HG02588 (cell line): Measurements from ENCODE around the gene HNRNPA3.
A peak's percentile ranks its signal among the peaks of the same experiment; 100 is the strongest.
"Not testable (repeated sequence)": the region's sequence is repeated elsewhere in the genome, so short reads cannot be mapped to it uniquely, and the experiment has no call there.

Experiments used
- ATAC-seq: cut with Tn5 transposase; IDR thresholded peaks from one replicate; pipeline ENCODE4 v1.9.1; 2021; ENCODE audit warnings: mild to moderate bottlenecking, moderate library complexity; ENCODE audit not compliant: unreplicated experiment

Gene HNRNPA3

GRCh38 chr2:177188482-177189469 lies 23.8 kb upstream of the HNRNPA3 start:
- no peak for ATAC-seq

DNA sequence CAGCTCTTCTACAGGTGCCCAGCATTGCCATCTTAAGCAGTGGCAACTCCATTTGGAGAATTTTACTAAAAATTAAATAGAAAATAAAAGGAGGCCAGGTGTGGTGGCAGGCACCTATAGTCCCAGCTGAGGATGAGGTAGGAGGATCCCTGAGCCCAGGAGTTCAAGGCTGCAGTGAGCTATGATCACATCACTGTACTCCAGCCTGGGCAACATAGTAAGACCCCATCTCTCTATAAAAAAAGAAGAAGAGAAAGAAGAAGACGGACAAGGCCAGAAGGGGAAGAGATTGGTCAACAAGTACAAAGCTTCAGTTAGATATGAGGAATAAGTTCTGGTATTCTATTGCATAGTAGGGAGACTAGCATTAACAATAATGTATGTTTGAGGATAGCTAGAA lies 21.7 kb upstream of the HNRNPA3 start:
- ATAC-seq, result no peak

DNA sequence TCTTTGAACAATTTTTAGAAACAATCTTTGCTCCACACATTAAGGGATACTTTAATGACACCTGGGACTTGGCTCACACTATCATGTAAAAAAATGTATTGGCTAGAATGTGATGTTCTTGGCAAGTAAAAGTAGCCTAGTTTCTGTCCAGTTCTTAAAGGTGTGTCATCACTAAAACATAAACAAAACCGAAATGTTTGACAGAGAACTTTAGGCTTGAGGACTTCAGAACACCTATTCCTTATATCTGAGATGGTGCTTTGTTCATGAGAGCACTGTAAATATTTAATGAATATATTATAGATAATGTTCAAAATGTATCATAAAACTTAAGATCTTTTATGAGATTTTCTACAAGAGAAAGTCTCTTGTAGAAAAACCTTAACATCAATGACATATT lies 19.8 kb upstream of the HNRNPA3 start:
- ATAC-seq, result no peak

- no peak for ATAC-seq
Measured at GRCh38 chr2:177193240-177193639, 19.4 kb upstream of the HNRNPA3 start.

- ATAC-seq, result no peak
Measured at GRCh38 chr2:177195194-177195593, 17.4 kb upstream of the HNRNPA3 start.

- not testable (repeated sequence) for ATAC-seq
Measured at GRCh38 chr2:177200419-177200818, 12.2 kb upstream of the HNRNPA3 start.

DNA sequence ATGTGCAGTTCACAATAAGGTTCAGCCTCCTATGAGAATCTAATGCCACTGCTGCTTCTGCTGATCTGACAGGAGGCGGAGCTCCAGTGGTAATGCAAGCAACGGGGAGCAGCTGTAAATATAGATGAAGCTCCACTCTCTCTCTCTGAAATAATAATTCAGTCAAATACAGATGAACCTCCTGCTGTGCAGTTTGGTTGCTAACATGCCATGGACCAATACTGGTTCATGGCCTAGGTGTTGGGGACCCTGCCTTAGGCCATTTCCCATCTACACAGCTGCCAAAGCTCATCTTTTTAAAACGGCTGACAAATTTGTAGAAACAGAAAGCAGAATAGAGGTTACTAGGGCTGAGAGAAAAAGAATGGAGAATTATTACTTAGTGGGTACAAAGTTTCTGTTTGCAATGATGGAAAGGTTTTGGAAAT lies 10.7 kb upstream of the HNRNPA3 start:
- ATAC-seq, result no peak

DNA sequence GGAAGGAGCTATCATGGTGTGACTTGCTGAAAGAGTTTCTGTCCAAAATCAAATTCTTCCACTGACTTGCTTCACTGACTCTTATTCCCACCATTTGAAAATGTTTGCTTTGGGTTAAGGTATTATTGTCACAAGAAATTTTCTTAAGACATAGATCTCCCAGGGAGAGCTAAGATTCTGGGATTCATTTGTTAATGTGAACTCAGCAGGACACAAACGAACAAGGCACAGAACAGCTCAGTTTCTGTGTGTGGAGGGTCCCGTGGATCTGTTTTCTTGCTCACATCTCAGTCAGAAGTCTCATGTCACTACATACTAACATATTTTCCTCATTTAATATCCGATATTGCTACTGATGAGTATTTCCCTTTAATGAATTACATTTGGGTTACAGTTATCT lies 8.2 kb upstream of the HNRNPA3 start:
- ATAC-seq, result no peak

GRCh38 chr2:177207101-177207500 lies 5.5 kb upstream of the HNRNPA3 start:
- peak; percentile 60 for ATAC-seq

DNA sequence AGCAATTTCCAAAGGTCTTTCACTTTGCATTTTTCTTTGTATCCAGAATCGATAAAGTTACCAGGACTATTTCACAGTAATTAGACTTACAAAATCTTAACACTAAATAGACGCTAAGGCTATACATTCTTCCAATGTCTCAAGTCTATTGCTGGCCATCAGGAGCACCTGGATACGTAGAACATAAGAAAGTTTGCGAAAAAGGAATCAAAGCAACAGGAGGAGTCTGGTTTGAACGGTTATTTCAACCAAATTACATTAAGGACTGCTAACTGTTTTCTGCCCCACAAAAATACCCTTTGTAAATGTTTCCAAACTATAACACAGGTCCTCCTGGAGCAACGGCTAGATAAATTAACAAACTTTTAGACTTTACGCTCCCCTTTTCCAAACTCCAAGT lies 1.4 kb upstream of the HNRNPA3 start:
- no peak for ATAC-seq

GRCh38 chr2:177211576-177212105 lies 953 bp upstream of the HNRNPA3 start:
- no peak for ATAC-seq

- peak; percentile 51 for ATAC-seq
Measured at GRCh38 chr2:177212891-177213856, 580 bp downstream of the HNRNPA3 start.

DNA sequence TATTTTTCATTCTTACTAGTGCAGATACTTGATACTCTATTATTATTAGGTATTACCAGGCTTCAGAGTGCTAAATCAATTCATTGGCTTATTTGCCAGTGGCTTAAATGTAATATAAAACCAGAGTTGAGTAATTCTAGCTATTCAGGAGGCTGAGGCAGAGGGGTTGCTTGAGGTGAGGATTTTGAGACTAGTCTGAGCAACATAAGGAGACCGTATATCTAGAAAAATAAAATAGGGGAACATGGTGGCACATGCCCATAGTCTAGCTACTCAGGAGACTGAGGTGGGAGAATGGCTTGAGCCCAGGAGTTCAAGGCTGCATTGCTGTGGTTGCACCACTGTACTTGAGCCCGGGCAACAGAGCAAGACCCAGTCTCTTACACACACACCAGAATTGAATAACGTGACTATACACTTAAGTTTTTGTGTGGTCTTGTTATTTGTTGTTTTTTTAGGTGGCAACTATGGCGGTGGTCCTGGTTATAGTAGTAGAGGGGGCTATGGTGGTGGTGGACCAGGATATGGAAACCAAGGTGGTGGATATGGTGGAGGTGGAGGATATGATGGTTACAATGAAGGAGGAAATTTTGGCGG lies 4.8 kb downstream of the HNRNPA3 start:
- ATAC-seq, result no peak

GRCh38 chr2:177219787-177220186 lies 7.2 kb downstream of the HNRNPA3 start:
- ATAC-seq, result not testable (repeated sequence)

DNA sequence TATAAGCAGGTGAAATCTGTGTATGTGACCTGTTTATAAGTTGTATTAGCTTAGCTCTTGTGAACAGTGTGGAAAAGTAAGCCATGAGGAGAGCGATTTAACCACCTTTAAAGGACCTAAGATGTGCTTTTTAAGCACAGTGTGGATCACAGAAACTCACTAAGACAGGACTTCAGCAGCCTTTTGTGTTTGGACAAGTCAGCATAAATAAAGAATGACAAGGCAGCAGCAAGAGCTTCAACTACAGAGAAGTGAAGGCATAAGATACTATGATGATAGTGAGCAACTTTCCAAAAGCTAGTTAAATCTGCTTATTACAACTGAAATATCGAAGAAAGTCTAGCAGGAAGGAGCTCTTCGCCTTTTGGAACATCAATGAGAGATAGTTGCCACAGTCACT lies 8.9 kb downstream of the HNRNPA3 start:
- ATAC-seq, result no peak

- ATAC-seq, result no peak
Measured at GRCh38 chr2:177221970-177222369, 9.4 kb downstream of the HNRNPA3 start.

- ATAC-seq, result not testable (repeated sequence)
Measured at GRCh38 chr2:177223436-177223835, 10.8 kb downstream of the HNRNPA3 start.

DNA sequence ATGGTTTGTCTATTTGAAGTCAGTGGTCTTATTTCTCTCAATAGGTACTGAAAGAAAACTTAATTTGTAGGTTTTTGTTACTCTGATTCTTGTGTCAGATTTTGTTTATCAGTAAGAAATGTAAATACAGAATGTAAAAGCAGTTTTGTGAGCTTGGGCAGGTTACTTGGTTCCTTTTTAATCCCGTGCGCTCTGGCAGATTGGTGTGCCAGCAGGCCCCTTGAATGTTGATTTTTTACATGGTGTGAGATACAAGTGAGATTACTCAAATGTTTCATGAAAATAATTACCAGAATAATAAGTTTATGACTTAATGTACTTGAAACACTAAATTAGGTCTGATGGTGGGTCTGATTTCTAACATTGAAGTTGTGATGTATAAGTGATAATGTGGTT lies 13.4 kb downstream of the HNRNPA3 start:
- no peak for ATAC-seq

DNA sequence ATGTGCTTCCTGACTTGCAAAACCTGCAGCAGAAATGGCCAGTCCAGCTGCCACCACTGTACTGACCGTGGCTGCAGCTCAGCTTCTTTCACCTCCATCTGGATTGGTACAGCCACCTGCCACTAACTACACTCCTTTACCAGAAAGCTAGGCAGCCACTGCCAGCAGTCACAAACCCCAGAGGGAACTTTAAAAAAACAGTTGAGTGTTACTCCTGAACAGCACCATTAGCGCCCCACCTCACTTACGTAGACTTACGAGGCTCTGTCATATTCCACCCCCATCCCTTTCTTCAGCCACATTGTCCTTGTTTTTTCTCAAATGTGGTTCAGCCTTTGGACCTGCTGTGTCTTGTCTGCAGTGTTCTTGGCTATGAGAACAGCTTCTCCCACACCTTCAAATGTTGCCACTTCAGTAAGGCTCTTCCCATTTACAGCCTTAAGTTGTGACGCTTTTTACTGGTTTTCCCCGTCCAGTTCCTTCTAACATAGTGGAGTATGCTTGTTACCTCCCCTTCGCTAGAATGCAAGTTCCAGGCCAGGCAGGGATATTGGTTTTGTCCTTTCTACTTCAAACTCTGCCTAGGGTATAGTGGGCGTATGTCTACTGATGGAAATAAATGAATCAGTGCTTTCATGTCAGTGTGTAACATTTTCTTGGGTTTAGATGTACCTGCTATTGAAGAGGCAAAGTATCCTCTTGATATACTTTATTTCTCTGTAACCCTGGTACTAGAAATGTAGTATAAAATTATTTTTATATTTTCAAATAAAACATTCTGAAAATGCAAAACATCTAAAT lies 17.0 kb downstream of the HNRNPA3 start:
- ATAC-seq, result no peak

- ATAC-seq, result no peak
Measured at GRCh38 chr2:177231270-177231669, 18.7 kb downstream of the HNRNPA3 start.
